WTC11 (cell line): ENCODE data around the gene SPO11. TPM values are rescaled to one million over a fixed set of nuclear protein-coding genes. Genes with fewer than 3 reads are reported as not detected.

Experiments used
- ATAC-seq: fragments of 200-7000 bp; cut with Tn5 transposase; 2 replicates; pipeline ENCODE4 v1.10.0; 2021; ENCODE audit warnings: mild to moderate bottlenecking, moderate library complexity
- CTCF ChIA-PET: fragments of 300-600 bp; sonication (Branson Sonifier 250); formaldehyde crosslinking; loops from one replicate; lab custom pipeline; 2021; ENCODE audit warnings: antibody characterized with exemption; lab: Charles Lee
- POLR2A ChIA-PET: fragments of 350-600 bp; sonication (Branson Sonifier 250); formaldehyde crosslinking; loops from one replicate; lab custom pipeline; 2021; ENCODE audit warnings: antibody characterized with exemption; lab: Charles Lee
- DNase-seq: peaks from one replicate; pipeline ENCODE4 v3.0.0; 2021; ENCODE audit warnings: low spot score
- H3K27ac Mint-ChIP-seq: 2 replicates; pipeline ENCODE4 v1.8.0; 2021; ENCODE audit warnings: mixed read lengths
- H3K27me3 Mint-ChIP-seq: 2 replicates; pipeline ENCODE4 v1.8.0; 2021; ENCODE audit warnings: low read depth, mild to moderate bottlenecking, moderate library complexity, mixed read lengths
- H3K36me3 Mint-ChIP-seq: 2 replicates; pipeline ENCODE4 v1.8.0; 2021; ENCODE audit warnings: mixed read lengths
- H3K4me1 Mint-ChIP-seq: 2 replicates; pipeline ENCODE4 v1.8.0; 2022; ENCODE audit warnings: mixed read lengths
- H3K4me3 Mint-ChIP-seq: 2 replicates; pipeline ENCODE4 v1.8.0; 2021; ENCODE audit warnings: mild to moderate bottlenecking, moderate library complexity, mixed read lengths
- H3K9me3 Mint-ChIP-seq: 2 replicates; pipeline ENCODE4 v1.8.0; 2021; ENCODE audit warnings: mixed read lengths
- CBFB ChIP-seq: sonication (generic); formaldehyde crosslinking; IDR thresholded peaks from 2 replicates; pipeline ENCODE4 v1.8.1; 2022; ENCODE audit warnings: mild to moderate bottlenecking, low read depth, missing genetic modification reagents
- CTCF ChIP-seq: fragments of 200-600 bp; IDR thresholded peaks from 2 replicates; pipeline ENCODE4 v1.8.0; 2022; ENCODE audit warnings: antibody characterized with exemption
- GTF2I ChIP-seq: fragments of 250-450 bp; sonication (Bioruptor Pico); conservative IDR thresholded peaks from 2 replicates; pipeline ENCODE4 v1.4.0; 2021; ENCODE audit warnings: mild to moderate bottlenecking
- IRF2 ChIP-seq: sonication (generic); formaldehyde crosslinking; IDR thresholded peaks from 2 replicates; pipeline ENCODE4 v1.8.0; 2022; ENCODE audit warnings: low read depth, missing genetic modification reagents, borderline replicate concordance
- JAZF1 ChIP-seq: fragments of 250-450 bp; sonication (Bioruptor Pico); IDR thresholded peaks from 2 replicates; pipeline ENCODE4 v1.9.0; 2021; ENCODE audit warnings: moderate library complexity, mild to moderate bottlenecking, inconsistent platforms
- NR2C2 ChIP-seq: sonication (generic); formaldehyde crosslinking; IDR thresholded peaks from 2 replicates; pipeline ENCODE4 v1.8.0; 2022; ENCODE audit warnings: mild to moderate bottlenecking, missing genetic modification reagents
- SP1 ChIP-seq: sonication (generic); formaldehyde crosslinking; conservative IDR thresholded peaks from 2 replicates; pipeline ENCODE4 v1.8.1; 2022; ENCODE audit warnings: missing genetic modification reagents
- TCF7 ChIP-seq: sonication (generic); formaldehyde crosslinking; IDR thresholded peaks from 2 replicates; pipeline ENCODE4 v1.8.0; 2022; ENCODE audit warnings: mild to moderate bottlenecking, low read depth, missing genetic modification reagents, moderate library complexity
- USF1 ChIP-seq: sonication (generic); formaldehyde crosslinking; IDR thresholded peaks from 2 replicates; pipeline ENCODE4 v1.8.0; 2022; ENCODE audit warnings: mild to moderate bottlenecking, missing genetic modification reagents
- ZNF121 ChIP-seq: sonication (generic); formaldehyde crosslinking; IDR thresholded peaks from 2 replicates; pipeline ENCODE4 v1.8.0; 2023; ENCODE audit warnings: missing genetic modification reagents
- ZNF263 ChIP-seq: sonication (generic); formaldehyde crosslinking; IDR thresholded peaks from 2 replicates; pipeline ENCODE4 v1.8.1; 2022; ENCODE audit warnings: low read depth, mild to moderate bottlenecking, moderate library complexity, missing genetic modification reagents
- ZNF281 ChIP-seq: sonication (generic); formaldehyde crosslinking; IDR thresholded peaks from 2 replicates; pipeline ENCODE4 v1.8.0; 2023; ENCODE audit warnings: mild to moderate bottlenecking, missing genetic modification reagents
- ZNF317 ChIP-seq: sonication (generic); formaldehyde crosslinking; IDR thresholded peaks from 2 replicates; pipeline ENCODE4 v1.8.1; 2023; ENCODE audit warnings: low read depth, mild to moderate bottlenecking, moderate library complexity, missing genetic modification reagents, borderline replicate concordance
- total RNA-seq: library from RNA; stranded (reverse); gene quantifications from 3 replicates; pipeline ENCODE4 v1.2.3, GENCODE V29; 2021
- TF ChIP-seq, protein P1 (sequence below): sonication (generic); formaldehyde crosslinking; IDR thresholded peaks from 2 replicates; pipeline ENCODE4 v1.8.0; 2022; ENCODE audit warnings: mild to moderate bottlenecking, missing genetic modification reagents
- TF ChIP-seq, protein P2 (sequence below): sonication (generic); formaldehyde crosslinking; IDR thresholded peaks from 2 replicates; pipeline ENCODE4 v1.8.1; 2023; ENCODE audit warnings: mild to moderate bottlenecking, moderate library complexity, missing genetic modification reagents
- TF ChIP-seq, protein P3 (sequence below): fragments of 250-450 bp; sonication (Bioruptor Pico); IDR thresholded peaks from 2 replicates; pipeline ENCODE4 v1.9.0; 2021; ENCODE audit warnings: mild to moderate bottlenecking
- TF ChIP-seq, protein P4 (sequence below): fragments of 250-450 bp; sonication (Bioruptor Pico); IDR thresholded peaks from 2 replicates; pipeline ENCODE4 v1.9.0; 2021; ENCODE audit warnings: moderate library complexity, mild to moderate bottlenecking, inconsistent platforms, borderline replicate concordance

Gene SPO11
- total RNA-seq, 1 experiment from 2014 or later = not detected

DNA sequence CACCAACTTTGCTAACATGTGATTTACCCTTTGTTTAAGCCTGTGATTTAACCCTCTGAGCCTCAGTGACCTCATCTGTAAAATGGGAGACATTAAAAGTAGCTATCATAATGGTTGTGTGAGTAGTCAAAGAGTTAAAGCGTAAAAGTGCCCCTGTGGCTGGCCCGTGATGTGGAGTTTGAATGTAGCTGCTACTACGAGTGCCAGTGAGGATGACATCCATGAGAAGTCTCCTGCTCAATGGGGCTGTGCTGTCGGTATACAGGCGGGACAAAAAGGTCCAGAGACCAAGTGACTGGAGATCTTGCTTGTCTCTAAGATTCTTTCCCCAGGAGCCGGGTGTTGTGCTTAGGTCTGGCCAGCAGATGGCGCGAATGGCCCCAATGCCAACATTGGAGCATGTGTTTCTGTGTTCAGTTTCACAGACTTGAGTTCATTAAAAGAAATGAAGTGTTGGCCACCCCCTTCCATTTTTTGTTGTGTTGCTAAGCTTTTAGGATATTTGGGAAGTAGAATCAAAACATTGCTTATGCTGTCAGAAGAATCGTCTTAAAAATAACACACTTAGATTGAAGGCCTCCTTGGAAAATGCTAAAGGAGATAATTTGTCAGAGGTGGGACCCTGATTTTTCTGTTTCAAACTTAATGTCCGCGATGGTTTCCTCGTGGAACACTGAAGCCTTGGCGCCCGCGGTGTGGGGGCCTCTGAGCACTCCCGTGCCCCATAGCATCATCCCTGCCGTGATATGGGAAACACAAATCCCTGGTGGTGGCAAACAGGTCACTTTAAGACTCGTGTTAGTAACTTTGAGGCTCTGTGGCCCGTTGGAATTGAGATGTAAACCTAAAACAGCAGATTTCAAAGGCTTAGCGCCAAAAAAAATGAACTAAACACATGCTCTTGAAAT lies 52.2 kb downstream of the SPO11 start:
- Mint-ChIP-seq H3K9me3 (no peaks in the 10 kb centered on the region), H3K4me1 (peaks cover 7% of the 10 kb centered on the region), H3K27me3 (no peaks in the 10 kb centered on the region)
- DNase-seq = peak; percentile 85
- TF ChIP-seq CBFB (CRISPR knock-in tag) (no peak), TCF7 (CRISPR knock-in tag) (no peak), IRF2 (CRISPR knock-in tag) (no peak), GTF2I (CRISPR knock-in tag) (0 out of 2 replicates have a peak, but pooled peaks have one; percentile 67), CTCF (peak; percentile 90)
- TF ChIP-seq, all 79 proteins: peak for 2
- ChIA-PET CTCF (interaction anchor here (0.6 to 1.6 kb wide), 8 partner anchors 9 to 117 kb away, joined by 3 to 6 read pairs (median 4); partner anchors contain the start of gene RBM38), POLR2A (no interaction called here)
- H3K36me3 Mint-ChIP-seq = peaks cover 22% of the 10 kb centered on the region
- ATAC-seq = peak; percentile 79
- 0 out of 2 replicates have a peak overlapping the region, but pooled peaks have one; percentile 69 for H3K27ac Mint-ChIP-seq
- H3K4me3 Mint-ChIP-seq = no peak overlapping the region

GRCh38 chr20:57382516-57382915 lies 52.9 kb downstream of the SPO11 start:
- Mint-ChIP-seq H3K27me3 (no peaks in the 10 kb centered on the region), H3K4me1 (peaks cover 7% of the 10 kb centered on the region), H3K27ac (no peak overlapping the region)
- no peak for DNase-seq
- TF ChIP-seq, protein P1, sequence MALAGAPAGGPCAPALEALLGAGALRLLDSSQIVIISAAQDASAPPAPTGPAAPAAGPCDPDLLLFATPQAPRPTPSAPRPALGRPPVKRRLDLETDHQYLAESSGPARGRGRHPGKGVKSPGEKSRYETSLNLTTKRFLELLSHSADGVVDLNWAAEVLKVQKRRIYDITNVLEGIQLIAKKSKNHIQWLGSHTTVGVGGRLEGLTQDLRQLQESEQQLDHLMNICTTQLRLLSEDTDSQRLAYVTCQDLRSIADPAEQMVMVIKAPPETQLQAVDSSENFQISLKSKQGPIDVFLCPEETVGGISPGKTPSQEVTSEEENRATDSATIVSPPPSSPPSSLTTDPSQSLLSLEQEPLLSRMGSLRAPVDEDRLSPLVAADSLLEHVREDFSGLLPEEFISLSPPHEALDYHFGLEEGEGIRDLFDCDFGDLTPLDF (CRISPR knock-in tag) = no peak
- TF ChIP-seq IRF2 (CRISPR knock-in tag) (no peak), SP1 (CRISPR knock-in tag) (no peak), ZNF281 (no peak), TCF7 (CRISPR knock-in tag) (no peak), ZNF121 (CRISPR knock-in tag) (no peak), USF1 (CRISPR knock-in tag) (no peak), ZNF263 (no peak), JAZF1 (no peak), NR2C2 (CRISPR knock-in tag) (no peak), ZNF317 (no peak)
- TF ChIP-seq, protein P2, sequence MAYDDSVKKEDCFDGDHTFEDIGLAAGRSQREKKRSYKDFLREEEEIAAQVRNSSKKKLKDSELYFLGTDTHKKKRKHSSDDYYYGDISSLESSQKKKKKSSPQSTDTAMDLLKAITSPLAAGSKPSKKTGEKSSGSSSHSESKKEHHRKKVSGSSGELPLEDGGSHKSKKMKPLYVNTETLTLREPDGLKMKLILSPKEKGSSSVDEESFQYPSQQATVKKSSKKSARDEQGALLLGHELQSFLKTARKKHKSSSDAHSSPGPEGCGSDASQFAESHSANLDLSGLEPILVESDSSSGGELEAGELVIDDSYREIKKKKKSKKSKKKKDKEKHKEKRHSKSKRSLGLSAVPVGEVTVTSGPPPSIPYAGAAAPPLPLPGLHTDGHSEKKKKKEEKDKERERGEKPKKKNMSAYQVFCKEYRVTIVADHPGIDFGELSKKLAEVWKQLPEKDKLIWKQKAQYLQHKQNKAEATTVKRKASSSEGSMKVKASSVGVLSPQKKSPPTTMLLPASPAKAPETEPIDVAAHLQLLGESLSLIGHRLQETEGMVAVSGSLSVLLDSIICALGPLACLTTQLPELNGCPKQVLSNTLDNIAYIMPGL (CRISPR knock-in tag) = no peak
- TF ChIP-seq, protein P3, sequence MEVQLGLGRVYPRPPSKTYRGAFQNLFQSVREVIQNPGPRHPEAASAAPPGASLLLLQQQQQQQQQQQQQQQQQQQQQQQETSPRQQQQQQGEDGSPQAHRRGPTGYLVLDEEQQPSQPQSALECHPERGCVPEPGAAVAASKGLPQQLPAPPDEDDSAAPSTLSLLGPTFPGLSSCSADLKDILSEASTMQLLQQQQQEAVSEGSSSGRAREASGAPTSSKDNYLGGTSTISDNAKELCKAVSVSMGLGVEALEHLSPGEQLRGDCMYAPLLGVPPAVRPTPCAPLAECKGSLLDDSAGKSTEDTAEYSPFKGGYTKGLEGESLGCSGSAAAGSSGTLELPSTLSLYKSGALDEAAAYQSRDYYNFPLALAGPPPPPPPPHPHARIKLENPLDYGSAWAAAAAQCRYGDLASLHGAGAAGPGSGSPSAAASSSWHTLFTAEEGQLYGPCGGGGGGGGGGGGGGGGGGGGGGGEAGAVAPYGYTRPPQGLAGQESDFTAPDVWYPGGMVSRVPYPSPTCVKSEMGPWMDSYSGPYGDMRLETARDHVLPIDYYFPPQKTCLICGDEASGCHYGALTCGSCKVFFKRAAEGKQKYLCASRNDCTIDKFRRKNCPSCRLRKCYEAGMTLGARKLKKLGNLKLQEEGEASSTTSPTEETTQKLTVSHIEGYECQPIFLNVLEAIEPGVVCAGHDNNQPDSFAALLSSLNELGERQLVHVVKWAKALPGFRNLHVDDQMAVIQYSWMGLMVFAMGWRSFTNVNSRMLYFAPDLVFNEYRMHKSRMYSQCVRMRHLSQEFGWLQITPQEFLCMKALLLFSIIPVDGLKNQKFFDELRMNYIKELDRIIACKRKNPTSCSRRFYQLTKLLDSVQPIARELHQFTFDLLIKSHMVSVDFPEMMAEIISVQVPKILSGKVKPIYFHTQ (CRISPR knock-in tag) = no peak
- TF ChIP-seq, protein P4, sequence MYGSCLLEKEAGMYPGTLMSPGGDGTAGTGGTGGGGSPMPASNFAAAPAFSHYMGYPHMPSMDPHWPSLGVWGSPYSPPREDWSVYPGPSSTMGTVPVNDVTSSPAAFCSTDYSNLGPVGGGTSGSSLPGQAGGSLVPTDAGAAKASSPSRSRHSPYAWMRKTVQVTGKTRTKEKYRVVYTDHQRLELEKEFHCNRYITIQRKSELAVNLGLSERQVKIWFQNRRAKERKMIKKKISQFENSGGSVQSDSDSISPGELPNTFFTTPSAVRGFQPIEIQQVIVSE (CRISPR knock-in tag) = no peak
- TF ChIP-seq, all 79 proteins: peak for 0
- Mint-ChIP-seq H3K36me3 (peaks cover 15% of the 10 kb centered on the region), H3K9me3 (no peaks in the 10 kb centered on the region), H3K4me3 (no peak overlapping the region)
- CTCF ChIA-PET = interaction anchor here (1.6 kb wide), 1 partner anchor 13 kb away, joined by 3 read pairs; no protein-coding TSS in a partner anchor
- POLR2A ChIA-PET = no interaction called here
- no peak for ATAC-seq
